Heart left ventricle (tissue), 16 donors: ENCODE results near the gene GPC6. TPM values are rescaled to one million over a fixed set of nuclear protein-coding genes. Genes with fewer than 3 reads are reported as not detected.

Experiments used
- ATAC-seq, 4 donors: fragments of 200-7000 bp; cut with Tn5 transposase; one replicate each; pipeline ENCODE4 v1.9.1; 2020 to 2022; ENCODE audit warnings: moderate library complexity in 4 of 4, mild to moderate bottlenecking in 3 of 4, moderate number of reproducible peaks in 1 of 4
- DNase-seq, 5 donors: peaks; one replicate each; pipeline ENCODE4 v3.0.0-alpha.2; 2020
- H3K27ac ChIP-seq, 12 donors: fragments of 200-600 bp; sonication (generic) in 4 of 12; one replicate each; pipeline versions ENCODE4 v1.5.0 to v1.8.0; 2016 to 2022; ENCODE audit warnings: mild to moderate bottlenecking in 2 of 12
- H3K27me3 ChIP-seq, 9 donors: fragments of 200-600 bp; sonication (generic) in 2 of 9; one replicate each; pipeline versions ENCODE4 v1.5.1 to v1.8.0; 2016 to 2022; ENCODE audit warnings: mild to moderate bottlenecking in 3 of 9
- H3K36me3 ChIP-seq, 9 donors: fragments of 200-600 bp; sonication (generic) in 2 of 9; one replicate each; pipeline versions ENCODE4 v1.5.0 to v1.8.0; 2018 to 2022; ENCODE audit warnings: mild to moderate bottlenecking in 2 of 9
- H3K4me1 ChIP-seq, 12 donors: fragments of 200-600 bp; sonication (generic) in 4 of 12; one replicate each; pipeline versions ENCODE4 v1.5.0 to v1.8.0; 2016 to 2022; ENCODE audit warnings: mild to moderate bottlenecking in 3 of 12
- H3K4me3 ChIP-seq, 12 donors: fragments of 200-600 bp; sonication (generic) in 4 of 12; one replicate each; pipeline versions ENCODE4 v1.5.0 to v1.8.0; 2017 to 2022; ENCODE audit warnings: mild to moderate bottlenecking in 9 of 12, moderate library complexity in 4 of 12
- H3K9me3 ChIP-seq, 12 donors: fragments of 200-600 bp; sonication (generic) in 4 of 12; one replicate each; pipeline versions ENCODE4 v1.5.0 to v1.8.0; 2016 to 2022; ENCODE audit warnings: mild to moderate bottlenecking in 1 of 12
- POLR2A ChIP-seq, 2 donors: fragments of 450-650 bp; IDR thresholded peaks; one replicate each; pipeline ENCODE4 v1.6.1; 2017; ENCODE audit warnings: antibody characterized with exemption in 2 of 2, mild to moderate bottlenecking in 2 of 2, moderate library complexity in 2 of 2
- WGBS, 4 donors: extraction: QIAGEN DNeasy Blood & Tissue Kit in 2 of 4; methylation state at CpG; one replicate each; pipeline versions ENCODE4 v1.1.5 to v1.1.7; 2013 to 2018; 5-methylcytosine and 5-hydroxymethylcytosine counted together
- intact Hi-C, 10 donors: fragments of 100-400 bp; cut with DNase I; formaldehyde crosslinking; loops; one replicate each; pipeline versions ENCODE4 v1.11.1 to v1.14.2; 2022
- polyA plus RNA-seq, 2 donors: library from polyadenylated mRNA; stranded (reverse); fragments of 200-250 nt; gene quantifications; one replicate each; pipeline ENCODE4 v1.2.3, GENCODE V29; 2013
- total RNA-seq, 9 donors: library from RNA; depleted of rRNA in 2 of 9; stranded (reverse); fragments of >200 nt in 2 of 9; fragmentation: NEBNext Ultra II Directional in 3 of 9; extraction: Animal tissue kit (Norgen Biotek cat#: 25700) in 3 of 9; gene quantifications; one replicate each; pipeline versions ENCODE4 v1.1.0 to v1.2.4, GENCODE V29; 2016 to 2023
- TF ChIP-seq, protein P1 (sequence below), 12 donors: fragments of 200-600 bp; sonication (generic) in 4 of 12; IDR thresholded peaks; one replicate each; pipeline versions ENCODE4 v1.5.0 to v1.8.0; 2018 to 2022; ENCODE audit warnings: antibody characterized with exemption in 12 of 12, mild to moderate bottlenecking in 5 of 12
- donor health status: ischemic (EF 13 %, LVEDD 7.1; RV severe dilation, severe dysfunction).
- donor health status: healthy with polysubstance abuse.
- donor health status: DM: no; HTN: yes; CAD: no.
- donor health status: DM: no; HTN: no; CAD: no.
- donor health status: ischemic (EF 25% LVEDD 6.9; RV normal size, moderate dysfunction).
- donor health status: ischemic (EF 25% LVEDD 5.7; RV mildly dilated, moderate dysfunction).
- donor health status: healthy.
- donor health status: DM: yes; HTN: yes; CAD: no.
- donor health status: ischemic (EF 35%, LVEDD 5.7; RV mildly dilated, moderate dysfunction).
- donor health status: nonischemic (EF 11% LVEDD 7.7; RV severe dilation, severe dysfunction).
- donor health status: DM: yes; HTN: yes; CAD: no.
- donor health status: PGD.
- donor health status: ischemic (EF 29% LVEDD 5.4; RV normal size, mild dysfunction).
- donor health status: nonischemic (EF 23%, LVEDD 6.1; RV moderate dilation, normal function).

GPC6 gene
- total and polyA plus RNA-seq, 11 donors, result 0.08 to 6.2 (median 2.0) TPM

- Histone ChIP-seq H3K4me3 (no peak overlapping the region), H3K27me3 (no peaks in the 10 kb centered on the region), H3K27ac (no peak overlapping the region), H3K36me3 (no peaks in the 10 kb centered on the region), H3K4me1 (no peaks in the 10 kb centered on the region), H3K9me3 (no peaks in the 10 kb centered on the region)
- WGBS, 4 donors, result 73 to 84% (median 79%) methylated on average over 2 of the region's 2 CpGs
- DNase-seq (no peak), ATAC-seq (no peak)
- intact Hi-C loops, result no loop called here
- TF ChIP-seq, protein P1, sequence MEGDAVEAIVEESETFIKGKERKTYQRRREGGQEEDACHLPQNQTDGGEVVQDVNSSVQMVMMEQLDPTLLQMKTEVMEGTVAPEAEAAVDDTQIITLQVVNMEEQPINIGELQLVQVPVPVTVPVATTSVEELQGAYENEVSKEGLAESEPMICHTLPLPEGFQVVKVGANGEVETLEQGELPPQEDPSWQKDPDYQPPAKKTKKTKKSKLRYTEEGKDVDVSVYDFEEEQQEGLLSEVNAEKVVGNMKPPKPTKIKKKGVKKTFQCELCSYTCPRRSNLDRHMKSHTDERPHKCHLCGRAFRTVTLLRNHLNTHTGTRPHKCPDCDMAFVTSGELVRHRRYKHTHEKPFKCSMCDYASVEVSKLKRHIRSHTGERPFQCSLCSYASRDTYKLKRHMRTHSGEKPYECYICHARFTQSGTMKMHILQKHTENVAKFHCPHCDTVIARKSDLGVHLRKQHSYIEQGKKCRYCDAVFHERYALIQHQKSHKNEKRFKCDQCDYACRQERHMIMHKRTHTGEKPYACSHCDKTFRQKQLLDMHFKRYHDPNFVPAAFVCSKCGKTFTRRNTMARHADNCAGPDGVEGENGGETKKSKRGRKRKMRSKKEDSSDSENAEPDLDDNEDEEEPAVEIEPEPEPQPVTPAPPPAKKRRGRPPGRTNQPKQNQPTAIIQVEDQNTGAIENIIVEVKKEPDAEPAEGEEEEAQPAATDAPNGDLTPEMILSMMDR (IDR thresholded peaks at IDR 0.05), result no peak
- no peak for TF ChIP-seq POLR2A (IDR thresholded peaks at IDR 0.05)
These were observed 1228.8 kb downstream of the GPC6 start for GRCh38 chr13:94455414-94455813.
